ENCODE measurements around the gene CAP2.
A peak's percentile ranks its signal among the peaks of the same experiment; 100 is the strongest.

CAP2 gene

GRCh38 chr6:17442196-17442595 is 48.8 kb downstream of the CAP2 start:
- no peak for DNase-seq

GRCh38 chr6:17446713-17447112 is 53.3 kb downstream of the CAP2 start:
- DNase-seq, result no peak

GRCh38 chr6:17448165-17448564 is 54.8 kb downstream of the CAP2 start:
- DNase-seq, result peak; percentile 58

- no peak for DNase-seq
Observed at GRCh38 chr6:17450397-17450796, 57.0 kb downstream of the CAP2 start.

GRCh38 chr6:17450832-17451231 is 57.4 kb downstream of the CAP2 start:
- no peak for DNase-seq

- no peak for DNase-seq
Observed at GRCh38 chr6:17452096-17452495, 58.7 kb downstream of the CAP2 start.

- DNase-seq, result peak; percentile 59
Observed at GRCh38 chr6:17454316-17455005, 61.1 kb downstream of the CAP2 start.

GRCh38 chr6:17455919-17456318 is 62.5 kb downstream of the CAP2 start:
- DNase-seq, result no peak

GRCh38 chr6:17456711-17457110 is 63.3 kb downstream of the CAP2 start:
- no peak for DNase-seq

- DNase-seq, result no peak
Observed at GRCh38 chr6:17457405-17457804, 64.0 kb downstream of the CAP2 start.

- DNase-seq, result no peak
Observed at GRCh38 chr6:17457956-17458355, 64.6 kb downstream of the CAP2 start.

GRCh38 chr6:17458966-17459365 is 65.6 kb downstream of the CAP2 start:
- no peak for DNase-seq

- DNase-seq, result no peak
Observed at GRCh38 chr6:17460862-17461261, 67.5 kb downstream of the CAP2 start.

- DNase-seq, result no peak
Observed at GRCh38 chr6:17466147-17466546, 72.8 kb downstream of the CAP2 start.

GRCh38 chr6:17466707-17467106 is 73.3 kb downstream of the CAP2 start:
- DNase-seq, result no peak

GRCh38 chr6:17469006-17469832 is 75.8 kb downstream of the CAP2 start:
- no peak for DNase-seq

- DNase-seq, result no peak
Observed at GRCh38 chr6:17470202-17470937, 77.0 kb downstream of the CAP2 start.

- DNase-seq, result peak; percentile 60
Observed at GRCh38 chr6:17470938-17471327, 77.5 kb downstream of the CAP2 start.

- no peak for DNase-seq
Observed at GRCh38 chr6:17472653-17473183, 79.3 kb downstream of the CAP2 start.

GRCh38 chr6:17473554-17473953 is 80.2 kb downstream of the CAP2 start:
- no peak for DNase-seq

- no peak for DNase-seq
Observed at GRCh38 chr6:17474289-17474688, 80.9 kb downstream of the CAP2 start.

GRCh38 chr6:17475606-17476244 is 82.3 kb downstream of the CAP2 start:
- DNase-seq, result no peak

GRCh38 chr6:17476511-17476910 is 83.1 kb downstream of the CAP2 start:
- DNase-seq, result no peak
